B cell (primary cell): ENCODE measurements around the gene DDX28.

Source experiments
- CTCF ChIP-seq: fragments of 200-600 bp; IDR thresholded peaks from one replicate; pipeline ENCODE4 v1.8.0; 2022; ENCODE audit warnings: antibody characterized with exemption, mild to moderate bottlenecking
- EZH2 ChIP-seq: IDR thresholded peaks from 2 replicates; pipeline ENCODE4 v1.6.1; 2012; ENCODE audit warnings: borderline replicate concordance, low read depth, mild to moderate bottlenecking, moderate library complexity, low read length; ENCODE audit not compliant: insufficient read depth, poor library complexity, severe bottlenecking

DNA sequence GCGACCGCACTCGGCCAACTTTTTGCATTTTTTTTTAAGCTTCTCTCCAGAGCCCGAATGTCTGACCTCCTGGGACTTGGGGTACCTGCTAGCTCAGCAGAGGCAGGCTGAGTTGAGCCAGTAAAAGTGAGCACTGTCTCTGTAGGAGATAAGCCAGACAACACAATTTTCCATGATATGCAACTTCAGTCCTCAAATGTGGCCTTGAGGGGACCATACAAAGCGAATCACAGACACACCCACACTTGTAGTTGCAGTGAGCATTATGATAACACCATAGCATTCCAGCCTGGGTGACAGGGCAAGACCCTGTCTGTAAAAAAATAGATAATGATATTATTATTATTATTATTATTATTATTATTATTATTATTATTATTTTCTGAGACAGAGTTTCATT is 26.4 kb downstream of the DDX28 start:
- TF ChIP-seq CTCF (no peak), EZH2 (no peak)
